H1 (cell line): Measurements from ENCODE around the gene ARL5A. TPM values are rescaled to one million over a fixed set of nuclear protein-coding genes. Genes with fewer than 3 reads are reported as not detected.

Experiments used
- CEBPB ChIP-seq: IDR thresholded peaks from 2 replicates; pipeline ENCODE4 v1.6.1; 2012; ENCODE audit warnings: low read depth, low read length
- CREB1 ChIP-seq: IDR thresholded peaks from 2 replicates; pipeline ENCODE4 v1.6.1; 2012; ENCODE audit warnings: inconsistent platforms
- GTF2F1 ChIP-seq: IDR thresholded peaks from 2 replicates; pipeline ENCODE4 v1.6.1; 2012; ENCODE audit warnings: low read depth, low read length, improper control_type of control experiment, borderline replicate concordance
- SIX5 ChIP-seq: IDR thresholded peaks from 2 replicates; pipeline ENCODE4 v1.6.1; 2011; ENCODE audit warnings: mild to moderate bottlenecking, low read depth, low read length
- SP2 ChIP-seq: IDR thresholded peaks from 2 replicates; pipeline ENCODE4 v1.6.1; 2012; ENCODE audit warnings: mild to moderate bottlenecking, low read length, inconsistent platforms
- polyA plus RNA-seq, 7 experiments: library from polyadenylated mRNA; depleted of rRNA in 3 of 7; stranded (reverse) in 5 of 7; unstranded in 2 of 7; fragments of >200 nt in 5 of 7; fragments of 200-250 nt in 2 of 7; gene quantifications; 1 replicate in 5 of 7; 2 replicates in 1 of 7; 4 replicates in 1 of 7; pipeline versions ENCODE4 v1.2.1 to v1.2.3, GENCODE V29; 2011 to 2013; ENCODE audit warnings: missing spikeins in 2 of 7, mixed read lengths in 2 of 7
- total RNA-seq: library from RNA; stranded (reverse); fragmentation: NEBNext Ultra II Directional; extraction: Animal tissue kit (Norgen Biotek cat#: 25700); gene quantifications from 2 replicates; pipeline ENCODE4 v1.2.1, GENCODE V29; 2021

ARL5A gene
- total and polyA plus RNA-seq, 2 of the 8 experiments (the other 6 are each of a cell fraction or from before 2014, with no cell fraction given) = 12.6 to 86.3 TPM

GRCh38 chr2:151757861-151758260 is 70.4 kb downstream of the ARL5A start (continued):
- no peak for TF ChIP-seq GTF2F1
- TF ChIP-seq SP2 = no peak
- no peak for TF ChIP-seq SIX5
- no peak for TF ChIP-seq CEBPB
- no peak for TF ChIP-seq CREB1
- TF ChIP-seq, all 59 proteins: peak for 0
